ENCODE results near the gene KRT71.
"Not testable (repeated sequence)": the region's sequence is repeated elsewhere in the genome, so short reads cannot be mapped to it uniquely, and the experiment has no call there.

The KRT71 gene

DNA sequence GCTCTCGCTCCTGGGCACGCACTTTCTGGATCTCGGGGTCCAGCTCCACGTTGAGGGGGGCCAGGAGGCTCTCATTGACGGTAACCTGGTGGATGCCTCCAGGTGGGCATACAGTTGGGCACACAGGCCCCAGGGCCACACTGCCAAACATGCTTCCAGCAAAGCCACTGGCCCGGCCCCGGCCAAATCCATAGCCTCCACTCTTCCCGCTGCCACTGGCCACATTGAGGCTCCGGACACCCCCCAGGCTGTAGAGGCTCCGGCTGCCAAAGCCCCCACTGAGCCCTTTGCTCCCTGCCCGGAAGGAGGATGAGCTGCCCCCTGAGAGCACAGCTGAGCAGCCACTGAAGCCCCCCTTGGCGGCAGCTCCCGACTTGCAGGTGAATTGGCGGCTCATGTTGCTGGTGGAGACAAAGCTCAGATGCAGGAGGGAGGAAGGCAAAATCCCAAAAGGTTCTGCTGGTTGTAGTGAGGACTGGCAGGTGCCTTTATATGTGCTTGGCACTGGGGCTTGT, at the start of gene KRT71:
KRT71 (minus strand) TSS at position 465 of the 515 bp plus-strand sequence; CDS start at position 397, 68 bp downstream.
- Histone ChIP-seq H3K4me3 (no peak within 1 kb of the TSS), H3K9ac (no peak within 1 kb of the TSS), H3K4me2 (no peak within 1 kb of the TSS), H3K27me3 (no peaks in the 10 kb centered on the region), H3K9me3 (replicated peaks in 1 of 11) (no peaks in the 10 kb centered on the region), H3K27ac (no peak within 1 kb of the TSS), H3K36me3 (no peaks in the 10 kb centered on the region), H4K20me1 (no peaks in the 10 kb centered on the region), H3K4me1 (0 out of 20 replicates have a peak, but pooled peaks cover 0 to under 1% (median 0%) of the 10 kb centered on the region in 10 experiments)
- no peak for TF ChIP-seq Cebpa-rat (IDR thresholded peaks at IDR 0.05)

DNA sequence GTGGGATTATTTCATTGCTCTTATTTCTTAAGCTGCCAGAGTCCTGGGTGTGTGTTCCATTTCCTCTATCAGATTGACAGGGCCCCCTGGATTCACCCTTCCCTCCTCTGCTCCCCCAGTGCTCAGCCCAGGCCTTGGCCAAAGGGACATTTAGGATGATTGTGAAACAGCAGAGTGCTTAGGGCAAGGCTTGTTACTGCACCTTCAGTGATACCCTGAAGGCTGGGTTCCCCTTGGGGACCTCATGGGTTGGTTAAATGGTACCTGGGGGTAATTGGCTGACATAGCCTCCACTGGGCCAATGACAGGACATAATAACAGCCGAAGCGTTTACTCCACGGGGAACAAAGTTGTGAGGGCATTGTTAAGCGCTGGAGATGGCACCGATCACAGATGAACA, 49.6 kb upstream of the KRT71 start:
- H3K36me3 ChIP-seq = no peaks in the 10 kb centered on the region
- no peaks in the 10 kb centered on the region for H3K27me3 ChIP-seq
- H3K27ac ChIP-seq = no peak overlapping the region
- H3K4me1 ChIP-seq = no peaks in the 10 kb centered on the region
- no peak overlapping the region for H3K9ac ChIP-seq
- no peaks in the 10 kb centered on the region; a peak in 1 of 22 replicates for H4K20me1 ChIP-seq
- H3K4me3 ChIP-seq = no peak overlapping the region
- H3K9me3 ChIP-seq (replicated peaks in 1 of 11) = peaks cover 0 to 13% (median 9%) of the 10 kb centered on the region in 11 experiments; a peak in 15 of 22 replicates
- TF ChIP-seq Cebpa-rat (IDR thresholded peaks at IDR 0.05) = no peak
- no peak overlapping the region for H3K4me2 ChIP-seq

DNA sequence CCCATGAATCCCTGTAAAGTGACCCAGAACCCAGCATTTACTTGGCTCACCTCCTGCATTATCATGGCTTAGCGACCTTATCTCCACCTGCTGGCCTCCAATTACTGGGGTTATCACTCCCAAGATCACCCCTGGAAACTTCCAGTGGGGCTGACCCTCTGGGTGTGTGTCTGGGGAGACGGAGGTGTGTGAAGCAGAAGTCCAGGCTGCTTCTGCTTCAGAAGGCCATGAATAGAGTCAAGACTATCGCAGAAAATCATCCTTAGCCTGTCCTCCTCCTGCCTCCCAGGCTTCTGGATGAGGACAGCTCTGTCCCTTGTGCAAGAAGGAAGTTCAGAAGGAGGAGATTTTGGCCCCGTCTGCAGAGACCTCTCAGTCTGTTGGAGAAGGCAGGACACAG, 48.7 kb upstream of the KRT71 start:
- Histone ChIP-seq H3K4me2 (no peak overlapping the region), H3K9me3 (replicated peaks in 1 of 11) (peaks cover 0 to 13% (median 9%) of the 10 kb centered on the region in 11 experiments; a peak in 15 of 22 replicates), H3K4me1 (no peaks in the 10 kb centered on the region), H3K36me3 (no peaks in the 10 kb centered on the region), H3K9ac (no peak overlapping the region), H4K20me1 (no peaks in the 10 kb centered on the region; a peak in 1 of 22 replicates), H3K27me3 (no peaks in the 10 kb centered on the region), H3K27ac (no peak overlapping the region), H3K4me3 (no peak overlapping the region)
- TF ChIP-seq Cebpa-rat (IDR thresholded peaks at IDR 0.05) = no peak

DNA sequence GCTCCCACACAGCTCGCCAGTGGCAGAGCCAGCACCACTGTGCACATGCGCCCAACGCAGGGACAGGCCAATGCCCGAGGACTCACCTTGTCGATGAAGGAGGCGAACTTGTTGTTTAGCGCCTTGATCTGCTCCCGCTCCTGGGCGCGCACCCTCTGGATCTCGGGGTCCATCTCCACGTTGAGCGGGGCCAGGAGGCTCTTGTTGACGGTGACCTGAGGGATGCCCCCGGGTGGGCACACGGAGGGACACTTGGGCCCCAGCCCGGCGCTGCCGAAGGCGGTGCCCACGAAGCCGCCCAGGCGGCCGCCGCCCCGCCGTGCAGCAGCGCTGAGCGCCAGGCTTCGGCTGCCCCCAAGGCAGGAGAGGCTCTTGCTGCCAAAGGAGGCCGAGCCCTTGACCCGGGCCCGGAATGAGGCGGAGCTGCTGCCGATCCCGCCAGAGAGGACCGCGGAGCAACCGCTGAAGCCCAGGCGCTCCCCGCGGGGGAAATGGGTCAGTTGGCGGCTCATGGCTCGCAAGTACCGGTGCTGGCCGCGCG, 48.1 kb upstream of the KRT71 start, which contains the start of gene KRT72:
KRT72 (minus strand) TSS at position 523 of the 541 bp plus-strand sequence; CDS start at position 512, 11 bp downstream.
- no peak within 1 kb of the TSS for H3K4me3 ChIP-seq
- H3K9me3 ChIP-seq (replicated peaks in 1 of 11) = peaks cover 0 to 13% (median 9%) of the 10 kb centered on the region in 11 experiments; a peak in 15 of 22 replicates
- no peak within 1 kb of the TSS for H3K9ac ChIP-seq
- H3K4me2 ChIP-seq = no peak within 1 kb of the TSS
- H3K27ac ChIP-seq = no peak within 1 kb of the TSS
- no peak for TF ChIP-seq Cebpa-rat (IDR thresholded peaks at IDR 0.05)
- no peaks in the 10 kb centered on the region for H3K27me3 ChIP-seq
- no peaks in the 10 kb centered on the region; a peak in 1 of 22 replicates for H4K20me1 ChIP-seq
- no peaks in the 10 kb centered on the region for H3K4me1 ChIP-seq
- no peaks in the 10 kb centered on the region for H3K36me3 ChIP-seq

DNA sequence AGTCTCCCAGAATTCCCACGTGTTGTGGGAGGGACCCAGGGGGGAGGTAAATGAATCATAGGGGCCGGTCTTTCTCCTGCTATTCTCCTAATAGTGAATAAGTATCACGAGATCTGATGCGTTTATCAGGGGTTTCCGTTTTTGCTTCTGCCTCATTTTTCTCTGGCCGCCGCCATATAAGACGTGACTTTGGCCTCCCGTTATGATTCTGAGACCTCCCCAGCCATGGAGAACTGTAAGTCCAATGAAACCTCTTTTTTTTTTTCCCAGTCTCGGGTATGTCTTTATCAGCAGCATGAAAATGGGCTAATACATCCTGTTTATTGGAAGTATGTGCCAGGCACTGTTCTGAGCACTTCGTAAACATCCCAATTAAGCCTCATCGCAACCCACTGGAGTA, 47.5 kb upstream of the KRT71 start:
- H3K9ac ChIP-seq = no peak overlapping the region
- no peaks in the 10 kb centered on the region for H3K36me3 ChIP-seq
- no peak overlapping the region for H3K4me2 ChIP-seq
- peaks cover 0 to 13% (median 9%) of the 10 kb centered on the region in 11 experiments; a peak in 15 of 22 replicates for H3K9me3 ChIP-seq (replicated peaks in 1 of 11)
- no peaks in the 10 kb centered on the region for H3K27me3 ChIP-seq
- H4K20me1 ChIP-seq = no peaks in the 10 kb centered on the region; a peak in 1 of 22 replicates
- H3K4me3 ChIP-seq = no peak overlapping the region
- H3K4me1 ChIP-seq = no peaks in the 10 kb centered on the region
- TF ChIP-seq Cebpa-rat (IDR thresholded peaks at IDR 0.05) = no peak
- no peak overlapping the region for H3K27ac ChIP-seq

DNA sequence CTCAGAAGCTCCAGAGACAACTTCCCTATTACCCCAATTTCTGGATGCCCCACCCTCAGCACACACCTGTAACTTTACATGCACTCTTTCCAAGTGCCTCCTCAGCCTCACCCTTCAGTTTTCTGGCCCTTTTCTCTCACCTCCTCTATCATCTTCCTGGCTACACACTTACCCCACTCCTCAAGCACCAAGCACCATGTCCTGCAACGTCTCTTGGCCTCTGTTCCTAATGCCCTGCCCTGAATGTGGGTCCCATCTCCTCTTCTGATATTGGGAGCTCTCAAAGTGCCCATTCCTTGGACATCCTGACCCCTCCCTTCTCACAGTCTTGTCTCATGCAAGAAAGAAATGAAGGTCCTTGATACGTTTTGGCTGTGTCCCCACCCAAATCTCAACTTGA, 47.1 kb upstream of the KRT71 start:
- no peak overlapping the region for H3K4me2 ChIP-seq
- H4K20me1 ChIP-seq = no peaks in the 10 kb centered on the region; a peak in 1 of 22 replicates
- H3K4me1 ChIP-seq = no peaks in the 10 kb centered on the region
- TF ChIP-seq Cebpa-rat (IDR thresholded peaks at IDR 0.05) = no peak
- peaks cover 0 to 13% (median 9%) of the 10 kb centered on the region in 11 experiments; a peak in 15 of 22 replicates for H3K9me3 ChIP-seq (replicated peaks in 1 of 11)
- no peaks in the 10 kb centered on the region for H3K27me3 ChIP-seq
- H3K9ac ChIP-seq = no peak overlapping the region
- no peak overlapping the region for H3K27ac ChIP-seq
- H3K36me3 ChIP-seq = no peaks in the 10 kb centered on the region
- H3K4me3 ChIP-seq = no peak overlapping the region

DNA sequence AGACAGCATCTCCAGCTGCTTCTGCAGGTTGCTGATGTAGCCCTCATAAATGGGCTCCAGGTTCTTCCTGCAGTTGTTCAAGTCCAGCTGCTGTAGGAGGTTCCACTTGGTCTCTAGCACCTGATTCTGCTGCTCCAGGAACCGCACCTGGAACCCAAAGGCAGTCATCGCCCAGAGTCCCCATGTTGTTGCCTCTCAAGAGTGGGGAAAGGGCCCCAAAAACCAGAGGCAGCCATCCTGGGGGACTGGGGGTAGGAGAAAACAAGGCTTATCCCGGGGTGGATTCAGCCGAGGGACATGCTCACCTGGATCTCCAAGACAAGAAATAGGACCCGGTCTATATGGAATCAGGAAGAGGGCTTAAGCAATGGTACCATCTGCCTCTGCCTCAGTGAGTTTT, 46.0 kb upstream of the KRT71 start:
- no peak overlapping the region for H3K9ac ChIP-seq
- no peaks in the 10 kb centered on the region for H3K4me1 ChIP-seq
- no peak for TF ChIP-seq Cebpa-rat (IDR thresholded peaks at IDR 0.05)
- peaks cover 0 to 13% (median 9%) of the 10 kb centered on the region in 11 experiments; a peak in 15 of 22 replicates for H3K9me3 ChIP-seq (replicated peaks in 1 of 11)
- no peak overlapping the region for H3K4me2 ChIP-seq
- H3K27ac ChIP-seq = no peak overlapping the region
- no peaks in the 10 kb centered on the region for H3K27me3 ChIP-seq
- no peaks in the 10 kb centered on the region; a peak in 1 of 22 replicates for H4K20me1 ChIP-seq
- no peaks in the 10 kb centered on the region for H3K36me3 ChIP-seq
- H3K4me3 ChIP-seq = no peak overlapping the region

DNA sequence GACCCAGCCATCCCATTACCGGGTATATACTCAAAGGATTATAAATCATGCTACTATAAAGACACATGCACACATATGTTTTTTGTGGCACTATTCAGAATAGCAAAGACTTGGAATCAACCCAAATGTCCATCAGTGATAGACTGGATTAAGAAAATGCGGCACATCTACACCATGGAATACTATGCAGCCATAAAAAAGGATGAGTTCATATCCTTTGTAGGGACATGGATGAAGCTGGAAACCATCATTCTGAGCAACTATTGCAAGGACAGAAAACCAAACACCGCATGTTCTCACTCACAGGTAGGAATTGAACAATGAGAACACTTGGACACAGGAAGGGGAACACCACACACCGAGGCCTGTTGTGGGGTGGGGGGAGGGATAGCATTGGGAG, 41.3 kb upstream of the KRT71 start:
- H3K27ac ChIP-seq; H3K9me3 ChIP-seq (replicated peaks in 1 of 11); H3K9ac ChIP-seq; H3K4me1 ChIP-seq; H3K27me3 ChIP-seq; H4K20me1 ChIP-seq; H3K4me2 ChIP-seq; H3K36me3 ChIP-seq; H3K4me3 ChIP-seq: not testable (repeated sequence)

DNA sequence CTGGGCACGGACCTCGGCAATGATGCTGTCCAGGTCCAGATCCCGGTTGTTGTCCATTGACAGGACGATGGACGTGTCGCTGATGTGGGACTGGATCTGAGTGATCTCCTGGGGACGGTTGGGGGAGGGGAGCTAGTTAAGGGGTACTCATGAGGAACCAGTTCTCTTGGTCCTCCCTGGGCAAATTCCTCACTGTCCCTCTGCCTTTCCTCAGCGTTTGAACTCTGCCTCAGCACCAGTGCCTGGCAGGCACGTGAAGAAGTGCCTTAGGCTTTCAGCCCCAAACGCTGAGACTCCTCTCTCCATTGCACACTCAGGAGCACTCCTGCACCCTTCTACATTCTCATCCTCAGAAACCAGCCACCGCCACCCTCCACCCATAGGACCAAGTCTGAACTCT, 38.6 kb upstream of the KRT71 start:
- Histone ChIP-seq H3K4me3 (no peak overlapping the region), H3K9ac (no peak overlapping the region), H4K20me1 (no peaks in the 10 kb centered on the region), H3K27me3 (no peaks in the 10 kb centered on the region), H3K4me1 (no peaks in the 10 kb centered on the region), H3K4me2 (no peak overlapping the region), H3K27ac (no peak overlapping the region), H3K36me3 (no peaks in the 10 kb centered on the region), H3K9me3 (replicated peaks in 1 of 11) (no peaks in the 10 kb centered on the region)
- TF ChIP-seq Cebpa-rat (IDR thresholded peaks at IDR 0.05) = no peak

DNA sequence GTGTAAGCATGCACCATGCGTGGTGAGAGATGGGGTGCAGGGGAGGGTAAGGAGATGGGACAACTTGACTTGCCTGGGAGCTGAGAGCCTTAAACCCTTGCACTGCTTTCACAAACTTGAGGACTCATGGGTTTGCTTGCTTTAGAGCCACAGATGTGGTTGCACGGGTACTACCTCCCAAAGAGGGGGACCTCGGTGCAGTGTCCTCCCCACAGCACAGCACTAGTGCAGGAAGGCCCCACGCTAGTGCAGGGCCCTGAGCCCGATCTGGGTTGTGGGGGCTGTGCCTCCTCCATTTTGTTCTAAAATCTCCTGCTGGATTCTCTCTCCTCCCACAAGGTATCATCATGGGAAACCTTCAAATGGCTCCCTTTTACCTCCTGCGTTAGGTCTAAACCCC, 37.1 kb upstream of the KRT71 start:
- H3K4me1 ChIP-seq = peaks cover 0 to 6% (median 0%) of the 10 kb centered on the region in 10 experiments; a peak in 3 of 20 replicates
- H3K27ac ChIP-seq = no peak overlapping the region
- H3K9ac ChIP-seq = no peak overlapping the region
- H3K36me3 ChIP-seq = no peaks in the 10 kb centered on the region
- H4K20me1 ChIP-seq = no peaks in the 10 kb centered on the region
- H3K9me3 ChIP-seq (replicated peaks in 1 of 11) = no peaks in the 10 kb centered on the region
- H3K4me2 ChIP-seq = no peak overlapping the region
- H3K4me3 ChIP-seq = no peak overlapping the region
- TF ChIP-seq Cebpa-rat (IDR thresholded peaks at IDR 0.05) = no peak
- H3K27me3 ChIP-seq = no peaks in the 10 kb centered on the region

All from BLaER1 treated with 17β-estradiol and CSF1 and Interleukin-3, amounts not matched to agents 10 nM and 100 nM (cell line).